IPS-20b (cell line): ENCODE measurements around the gene ENAH.
A peak's percentile ranks its signal among the peaks of the same experiment; 100 is the strongest.
"Not testable (repeated sequence)": the region's sequence is repeated elsewhere in the genome, so short reads cannot be mapped to it uniquely, and the experiment has no call there.

Experiments
- H3K27ac ChIP-seq: one replicate; pipeline ENCODE4 v1.5.1; 2013; ENCODE audit warnings: low read length
- H3K27me3 ChIP-seq: 2 replicates; pipeline ENCODE4 v1.6.1; 2013; ENCODE audit warnings: mild to moderate bottlenecking, low read length, inconsistent platforms; ENCODE audit not compliant: insufficient read depth
- H3K36me3 ChIP-seq: 2 replicates; pipeline ENCODE4 v1.6.1; 2013; ENCODE audit warnings: low read depth, mild to moderate bottlenecking, inconsistent platforms, low read length, moderate library complexity; ENCODE audit not compliant: insufficient read depth
- H3K4me1 ChIP-seq: 2 replicates; pipeline ENCODE4 v1.6.1; 2013; ENCODE audit warnings: mild to moderate bottlenecking, control low read depth, inconsistent platforms, low read length, moderate library complexity; ENCODE audit not compliant: insufficient read depth
- H3K4me3 ChIP-seq: 2 replicates; pipeline ENCODE4 v1.5.1; 2013; ENCODE audit warnings: mild to moderate bottlenecking, low read length, inconsistent platforms
- H3K9ac ChIP-seq: 2 replicates; pipeline ENCODE4 v1.6.1; 2013; ENCODE audit warnings: low read depth, mild to moderate bottlenecking, inconsistent platforms, low read length, moderate library complexity
- H3K9me3 ChIP-seq: 2 replicates; pipeline ENCODE4 v1.6.1; 2013; ENCODE audit warnings: mild to moderate bottlenecking, low read depth, low read length, inconsistent platforms; ENCODE audit not compliant: insufficient read depth

The ENAH gene

DNA sequence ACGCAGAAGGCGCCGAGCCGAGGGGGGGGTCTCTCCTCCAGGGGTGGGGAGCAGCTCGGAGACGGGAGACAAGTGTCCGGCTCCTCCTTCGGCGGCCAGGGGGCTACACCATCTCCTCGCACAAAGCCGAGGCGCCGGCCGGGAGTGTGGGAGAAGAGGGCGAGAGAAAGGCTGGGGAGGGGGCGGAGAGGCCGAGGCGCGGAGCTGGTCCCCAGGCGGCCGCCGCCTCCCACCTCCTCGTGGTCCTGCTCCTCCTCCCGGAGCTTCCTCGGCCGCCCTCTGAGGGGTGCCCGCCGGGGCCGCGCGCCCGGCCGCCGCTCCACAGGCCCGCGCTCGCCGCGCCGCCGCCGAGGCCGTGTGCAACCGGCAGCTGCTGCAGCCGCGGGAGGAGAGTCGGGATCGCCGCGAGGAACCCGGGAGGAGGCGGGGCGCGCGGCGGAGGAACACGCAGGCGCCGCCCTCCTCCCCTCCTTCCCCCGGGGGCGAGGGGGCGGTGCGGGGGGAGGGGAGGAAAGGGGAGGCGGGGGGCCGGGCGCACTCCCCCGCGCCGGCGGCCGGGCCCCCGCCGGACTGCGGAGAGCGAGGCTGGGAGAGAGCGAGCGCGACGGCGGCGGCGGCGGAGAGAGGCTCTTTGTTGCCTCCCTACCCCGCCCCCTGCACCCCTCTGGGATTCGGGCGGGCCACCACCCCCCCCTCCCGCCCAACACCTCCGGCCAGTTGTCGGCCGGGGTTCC lies at the start of gene ENAH:
Gene ENAH (minus strand): TSS at position 395 of the 734 bp plus-strand sequence. CDS start 433 bp downstream, outside the sequence.
- H3K4me3 ChIP-seq: peak within 1 kb of the TSS; percentile 87
- peaks cover 8% of the 10 kb centered on the region; the same call in 1 of the 2 replicates for H3K36me3 ChIP-seq
- H3K9ac ChIP-seq: peak within 1 kb of the TSS; percentile 94
- no peaks in the 10 kb centered on the region for H3K9me3 ChIP-seq
- H3K27ac ChIP-seq: peak within 1 kb of the TSS; percentile 86
- peaks cover 23% of the 10 kb centered on the region for H3K4me1 ChIP-seq
- no peaks in the 10 kb centered on the region for H3K27me3 ChIP-seq

DNA sequence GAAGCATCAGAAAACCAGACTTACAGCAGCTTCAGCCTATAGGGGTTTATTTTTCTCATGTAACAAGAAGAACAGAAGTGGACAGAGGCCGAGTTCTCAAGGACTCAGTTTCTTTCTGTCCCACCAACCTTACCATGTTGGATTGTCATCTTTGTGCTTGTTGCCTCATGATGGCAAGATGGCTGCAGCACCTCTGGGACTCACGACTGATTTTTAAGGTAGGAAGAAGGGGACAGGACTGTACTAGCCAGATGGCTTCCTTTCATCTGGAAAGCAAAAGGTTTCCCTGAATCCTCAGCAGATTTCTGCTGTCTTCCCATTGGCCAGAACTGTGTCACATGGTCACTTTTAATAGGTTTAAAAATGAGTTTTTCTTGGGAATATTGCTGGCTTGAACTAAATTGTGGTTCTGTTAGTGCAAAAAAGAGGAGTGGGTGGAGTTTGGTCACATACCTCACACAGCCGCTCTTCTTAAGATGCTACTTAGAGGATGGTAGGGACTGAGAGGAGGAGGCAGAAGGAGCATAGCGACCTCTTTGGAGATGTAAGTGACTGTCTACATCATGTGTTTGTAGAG lies 48.1 kb upstream of the ENAH start:
- Histone ChIP-seq H3K4me1 (no peaks in the 10 kb centered on the region), H3K36me3 (no peaks in the 10 kb centered on the region), H3K4me3 (no peak overlapping the region), H3K9me3 (no peaks in the 10 kb centered on the region), H3K27ac (no peak overlapping the region), H3K27me3 (no peaks in the 10 kb centered on the region), H3K9ac (no peak overlapping the region)

DNA sequence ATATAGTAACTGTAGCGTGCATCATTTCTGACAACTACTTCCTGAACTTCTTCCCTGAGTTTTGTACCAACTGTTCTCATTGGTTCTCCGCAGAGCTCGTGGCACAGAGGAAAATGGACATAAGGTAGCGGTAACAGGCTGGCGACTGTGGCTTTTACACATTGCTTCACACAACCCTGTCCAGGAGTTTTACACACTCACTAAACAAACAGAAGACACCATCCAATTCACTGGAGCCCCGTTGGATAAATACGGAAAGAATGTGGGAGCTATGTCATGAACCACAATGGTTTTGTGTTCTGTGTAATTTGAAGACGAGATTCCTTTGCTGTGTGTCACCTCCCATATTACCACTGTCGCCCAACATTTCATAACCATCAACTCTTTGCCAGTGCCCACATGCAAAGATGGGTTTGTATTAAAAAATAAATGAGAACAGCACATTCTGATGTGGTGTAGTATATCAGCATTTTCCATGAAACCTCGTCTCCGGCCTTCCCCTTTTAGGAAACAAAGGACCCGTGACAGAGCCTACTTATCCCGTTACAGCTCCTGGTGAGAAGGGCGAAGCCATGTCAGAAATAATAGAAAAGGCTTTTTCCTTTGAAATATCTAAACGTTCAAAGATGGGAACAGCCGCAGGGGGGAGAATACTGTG lies 47.4 kb upstream of the ENAH start:
- no peaks in the 10 kb centered on the region for H3K36me3 ChIP-seq
- H3K27me3 ChIP-seq: no peaks in the 10 kb centered on the region
- no peak overlapping the region for H3K4me3 ChIP-seq
- no peaks in the 10 kb centered on the region for H3K9me3 ChIP-seq
- no peaks in the 10 kb centered on the region for H3K4me1 ChIP-seq
- H3K27ac ChIP-seq: no peak overlapping the region
- no peak overlapping the region for H3K9ac ChIP-seq

DNA sequence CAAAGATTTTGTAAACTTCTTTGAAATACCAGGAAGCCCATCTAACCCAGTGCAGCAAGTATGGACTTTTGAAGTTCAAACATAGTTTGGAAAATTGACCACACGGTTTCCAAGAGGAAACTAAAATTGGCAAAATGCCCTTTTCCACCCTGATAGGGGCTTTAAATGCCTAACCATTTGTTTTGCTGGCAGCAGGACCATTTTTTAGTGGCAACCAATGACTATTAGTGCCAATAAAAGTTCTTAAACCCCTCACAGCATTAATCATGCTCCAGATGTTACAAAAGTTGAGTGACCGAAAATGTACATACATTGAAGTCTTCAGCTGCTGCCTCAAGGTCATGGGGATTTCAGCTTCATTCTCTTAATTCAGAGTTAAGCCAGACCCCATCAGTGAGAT lies 46.4 kb upstream of the ENAH start:
- H3K36me3 ChIP-seq: no peaks in the 10 kb centered on the region
- H3K9me3 ChIP-seq: no peaks in the 10 kb centered on the region; the same call in 1 of the 2 replicates
- H3K27me3 ChIP-seq: no peaks in the 10 kb centered on the region
- no peak overlapping the region for H3K4me3 ChIP-seq
- no peaks in the 10 kb centered on the region for H3K4me1 ChIP-seq
- no peak overlapping the region for H3K27ac ChIP-seq
- no peak overlapping the region for H3K9ac ChIP-seq

DNA sequence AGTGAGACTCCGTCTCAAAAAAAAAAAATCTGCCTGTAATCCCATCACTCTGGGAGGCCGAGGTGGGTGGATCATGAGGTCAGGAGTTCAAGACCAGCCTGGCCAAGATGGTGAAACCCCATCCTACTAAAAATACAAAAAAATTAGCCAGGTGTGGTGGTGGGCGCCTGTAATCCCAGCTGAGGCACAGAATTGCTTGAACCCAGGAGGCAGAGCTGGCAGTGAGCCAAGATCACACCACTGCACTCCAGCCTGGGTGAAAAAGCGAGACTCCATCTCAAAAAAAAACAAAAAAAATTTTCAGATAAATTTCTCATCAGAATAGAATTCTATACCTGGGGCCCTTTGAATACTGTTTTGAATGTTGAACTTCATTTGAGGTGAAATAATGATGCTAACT lies 45.3 kb upstream of the ENAH start:
- H3K27me3 ChIP-seq: not testable (repeated sequence)

DNA sequence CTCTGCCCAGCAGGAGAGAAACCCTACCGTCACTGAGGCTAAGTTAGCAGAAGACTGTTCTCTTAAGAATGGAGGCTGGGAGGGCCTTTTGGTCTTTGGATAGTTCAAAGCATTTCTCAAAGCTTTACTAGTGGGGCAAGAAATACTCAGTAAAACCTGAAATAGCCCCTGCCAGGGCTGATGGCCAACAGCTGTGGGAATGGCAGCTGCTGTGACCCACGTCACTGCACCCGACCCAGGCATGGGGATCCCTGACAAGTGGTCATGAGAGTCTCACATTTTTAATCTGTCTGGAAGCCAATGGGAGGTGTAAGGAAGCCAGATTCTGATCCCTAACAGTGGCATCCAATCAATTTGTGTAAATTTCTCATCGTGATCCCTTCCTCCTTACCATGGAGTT lies 44.5 kb upstream of the ENAH start:
- H3K9ac ChIP-seq: no peak overlapping the region
- H3K9me3 ChIP-seq: no peaks in the 10 kb centered on the region; the same call in 1 of the 2 replicates
- H3K36me3 ChIP-seq: no peaks in the 10 kb centered on the region
- H3K27ac ChIP-seq: no peak overlapping the region
- H3K27me3 ChIP-seq: no peaks in the 10 kb centered on the region
- H3K4me3 ChIP-seq: no peak overlapping the region
- H3K4me1 ChIP-seq: no peaks in the 10 kb centered on the region

More for the DNA sequence above, 45.3 kb upstream of the ENAH start:
- not testable (repeated sequence) for H3K4me3 ChIP-seq, H3K4me1 ChIP-seq, H3K9me3 ChIP-seq, H3K27ac ChIP-seq, H3K36me3 ChIP-seq, H3K9ac ChIP-seq

DNA sequence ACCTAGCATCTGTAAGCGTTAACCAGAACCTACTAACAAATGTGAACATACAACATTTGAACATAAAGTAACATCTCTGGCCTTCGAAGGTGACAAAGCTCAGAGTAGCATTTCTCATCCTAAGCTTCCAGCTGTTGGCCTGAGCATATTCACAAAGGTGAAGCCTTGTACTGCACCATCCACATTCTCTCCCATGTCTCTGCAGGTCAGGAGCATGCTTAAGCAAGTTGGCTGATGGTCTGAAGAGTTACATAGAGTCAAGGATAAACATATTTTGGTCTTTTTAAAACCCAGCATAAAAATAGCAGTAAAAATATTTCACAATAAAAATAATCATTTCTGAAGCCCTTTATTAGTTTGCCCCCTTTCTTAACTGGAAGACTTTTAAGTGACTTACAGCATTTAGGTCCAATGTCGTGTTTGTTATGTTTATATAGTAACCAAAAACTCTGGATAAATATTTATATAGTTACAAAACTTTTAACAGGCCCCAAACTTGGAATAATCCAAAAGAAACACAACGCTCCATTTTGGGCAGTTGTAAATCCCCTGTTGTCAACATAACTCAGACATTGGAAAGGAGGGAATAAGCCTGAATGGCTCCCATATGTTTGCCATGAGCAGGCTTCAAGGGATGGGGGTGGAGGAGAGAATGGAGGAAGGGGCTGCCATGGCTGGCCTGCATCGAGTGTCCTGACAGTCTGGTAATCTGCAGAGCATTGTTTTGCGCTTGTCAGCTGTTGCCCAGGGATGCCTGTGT lies 42.8 kb upstream of the ENAH start:
- Histone ChIP-seq H3K9ac (no peak overlapping the region), H3K27ac (no peak overlapping the region), H3K4me3 (no peak overlapping the region), H3K4me1 (no peaks in the 10 kb centered on the region), H3K36me3 (no peaks in the 10 kb centered on the region), H3K9me3 (no peaks in the 10 kb centered on the region; the same call in 1 of the 2 replicates), H3K27me3 (no peaks in the 10 kb centered on the region)

DNA sequence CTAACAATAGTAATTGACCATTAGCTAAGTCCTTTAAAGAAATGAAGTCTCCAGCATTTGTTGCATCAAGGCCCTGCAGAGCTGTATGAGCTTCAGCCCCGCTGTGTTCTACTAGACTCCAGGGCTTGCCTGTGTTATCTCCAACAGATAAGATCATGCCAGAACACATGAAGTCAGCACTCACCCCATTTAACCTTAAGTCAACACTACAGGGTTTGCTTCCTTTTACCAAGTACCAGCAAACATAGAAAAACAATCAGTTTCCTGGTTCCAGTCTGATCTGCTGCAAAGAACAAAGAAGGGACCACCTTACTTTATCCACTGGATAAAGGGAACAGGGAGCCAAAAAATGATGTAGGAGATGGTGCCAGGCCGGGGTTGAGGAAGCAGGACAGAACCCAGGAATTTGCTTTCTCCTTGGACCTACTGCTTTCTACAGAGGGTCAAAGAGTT lies 41.3 kb upstream of the ENAH start:
- no peak overlapping the region for H3K27ac ChIP-seq
- H3K4me1 ChIP-seq: no peaks in the 10 kb centered on the region
- H3K9ac ChIP-seq: no peak overlapping the region
- no peaks in the 10 kb centered on the region; the same call in 1 of the 2 replicates for H3K9me3 ChIP-seq
- no peaks in the 10 kb centered on the region for H3K27me3 ChIP-seq
- H3K4me3 ChIP-seq: no peak overlapping the region
- no peaks in the 10 kb centered on the region for H3K36me3 ChIP-seq

DNA sequence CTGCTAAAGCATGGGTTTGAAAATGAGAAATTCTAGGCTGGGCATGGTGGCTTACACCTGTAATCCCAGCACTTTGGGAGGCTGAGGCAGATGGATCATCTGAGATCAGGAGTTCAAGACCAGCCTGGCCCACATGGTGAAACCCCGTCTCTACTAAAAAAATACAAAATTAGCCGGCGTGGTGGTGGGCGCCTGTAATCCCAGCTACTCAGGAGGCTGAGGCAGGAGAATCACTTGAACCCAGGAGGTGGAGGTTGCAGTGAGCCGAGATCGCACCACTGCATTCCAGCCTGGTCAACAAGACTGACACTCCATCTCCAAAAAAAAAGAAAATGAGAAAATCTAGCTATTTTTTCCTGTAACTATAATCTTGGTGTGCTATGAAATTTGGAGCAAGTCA lies 40.8 kb upstream of the ENAH start:
- not testable (repeated sequence) for H3K27ac ChIP-seq, H3K9ac ChIP-seq, H3K36me3 ChIP-seq, H3K4me3 ChIP-seq, H3K27me3 ChIP-seq, H3K4me1 ChIP-seq, H3K9me3 ChIP-seq

DNA sequence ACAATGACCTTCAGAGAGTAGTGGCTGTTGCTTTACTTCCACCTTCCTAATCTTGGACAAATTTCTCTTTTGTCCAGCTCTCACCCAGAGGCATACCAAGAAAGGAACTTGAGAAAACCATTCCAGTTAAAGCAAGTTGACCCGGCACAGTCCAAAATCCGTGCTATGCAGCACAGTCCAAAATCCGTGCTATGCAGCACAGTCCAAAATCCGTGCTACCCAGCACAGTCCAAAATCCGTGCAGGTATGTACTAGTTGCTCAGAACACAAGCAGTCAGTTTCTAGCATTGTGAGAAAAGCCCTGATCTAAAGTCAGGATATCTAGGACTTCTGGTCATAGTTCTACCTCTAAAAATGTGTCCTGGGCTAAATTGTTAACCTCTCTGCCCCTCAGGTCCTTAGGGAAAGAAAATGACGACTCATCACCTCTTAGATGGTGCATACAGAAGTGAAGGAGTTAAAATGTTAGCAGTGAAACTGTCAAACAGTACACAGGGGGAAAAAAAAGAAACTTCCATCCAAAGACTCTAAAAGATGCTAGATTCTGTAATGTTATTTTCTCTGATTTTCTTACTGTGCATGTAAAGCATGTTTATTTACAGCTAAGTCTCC lies 40.3 kb upstream of the ENAH start:
- Histone ChIP-seq H3K9me3 (no peaks in the 10 kb centered on the region; the same call in 1 of the 2 replicates), H3K27ac (no peak overlapping the region)

DNA sequence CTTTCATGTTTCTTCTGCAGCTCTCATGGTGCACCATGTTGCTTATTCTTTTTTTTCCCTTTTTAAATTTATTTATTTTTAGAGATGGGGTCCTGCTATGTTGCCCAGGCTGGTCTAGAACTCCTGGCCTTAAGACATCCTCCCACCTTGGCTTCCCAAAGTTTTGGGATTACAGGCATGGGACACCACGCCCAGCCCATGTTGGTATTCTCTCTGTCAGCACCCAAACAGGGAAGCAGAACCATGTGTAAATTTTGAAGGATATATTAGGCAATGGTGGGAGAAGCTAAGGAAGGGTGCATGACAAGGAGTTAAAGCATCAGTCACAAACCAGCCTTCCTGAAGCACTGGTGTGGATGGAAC lies 39.6 kb upstream of the ENAH start:
- no peaks in the 10 kb centered on the region for H3K4me1 ChIP-seq
- no peaks in the 10 kb centered on the region for H3K36me3 ChIP-seq
- no peaks in the 10 kb centered on the region for H3K27me3 ChIP-seq
- H3K27ac ChIP-seq: no peak overlapping the region
- H3K9ac ChIP-seq: no peak overlapping the region
- no peak overlapping the region for H3K4me3 ChIP-seq
- H3K9me3 ChIP-seq: no peaks in the 10 kb centered on the region; the same call in 1 of the 2 replicates

More for the DNA sequence above, 40.3 kb upstream of the ENAH start:
- no peak overlapping the region for H3K9ac ChIP-seq
- H3K27me3 ChIP-seq: no peaks in the 10 kb centered on the region
- H3K36me3 ChIP-seq: no peaks in the 10 kb centered on the region
- no peaks in the 10 kb centered on the region for H3K4me1 ChIP-seq
- no peak overlapping the region for H3K4me3 ChIP-seq
